ENCODE data around the gene POTED.
"Not testable (repeated sequence)": the region's sequence is repeated elsewhere in the genome, so short reads cannot be mapped to it uniquely, and the experiment has no call there.

The POTED gene

GRCh38 chr21:13609477-13609876 lies at the start of gene POTED:
TSS of gene POTED (plus strand) at chr21:13609777. CDS start at chr21:13610229, 452 bp downstream.
- DNase-seq = not testable (repeated sequence)

DNA sequence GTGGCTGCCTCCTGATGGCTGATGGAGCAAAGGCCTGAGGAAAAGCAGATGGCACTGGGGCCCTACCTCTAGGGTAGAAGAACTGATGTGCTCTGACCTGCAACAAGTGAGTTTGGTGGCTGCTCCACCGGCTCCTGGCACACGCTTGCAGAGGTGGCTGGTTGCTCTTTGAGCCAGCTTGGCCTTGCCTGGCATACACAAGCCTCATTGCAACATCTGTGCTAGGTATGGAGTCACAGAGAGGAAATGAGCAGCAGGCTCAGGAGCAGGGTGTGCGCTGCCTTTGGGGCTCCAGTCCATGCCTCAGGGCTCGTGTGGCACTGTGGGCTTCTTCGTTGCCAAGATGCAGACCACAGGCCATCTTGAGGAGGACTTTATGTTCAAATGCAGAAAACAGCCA lies 40.5 kb downstream of the POTED start:
- DNase-seq = not testable (repeated sequence)

GRCh38 chr21:13651746-13652145 lies 42.2 kb downstream of the POTED start:
- DNase-seq = not testable (repeated sequence)

Measured in NCI-H226 (cell line).